ENCODE data around the gene TRPM5. TPM values are rescaled to one million over a fixed set of nuclear protein-coding genes. Genes with fewer than 3 reads are reported as not detected.

TRPM5 gene
- total RNA-seq, 2 donors from 2014 or later: 1.3 to 1.9 TPM

DNA sequence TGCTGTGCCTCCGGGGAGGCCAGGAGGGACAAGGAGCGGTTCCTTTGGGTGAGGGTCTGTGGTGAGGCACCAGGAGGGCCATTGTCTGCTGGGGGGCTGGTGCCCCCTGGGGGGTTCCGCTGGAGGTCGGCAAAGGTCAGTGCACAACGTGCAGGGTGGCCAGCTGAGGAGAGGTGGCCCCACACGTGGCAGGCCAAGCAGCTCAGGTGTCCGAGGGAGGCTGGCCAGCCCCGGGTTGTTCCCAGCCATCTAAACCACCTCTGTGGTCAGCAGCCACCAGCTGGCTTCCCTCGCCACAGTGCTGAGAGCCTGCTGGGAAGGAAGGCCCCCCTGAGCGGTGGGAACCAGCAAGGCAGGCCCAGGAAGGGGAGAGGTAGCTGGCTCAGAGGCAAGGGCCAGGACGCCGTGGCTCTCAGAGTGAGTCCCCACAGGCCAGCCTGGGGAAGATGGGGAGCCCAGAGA, 39.5 kb downstream of the TRPM5 start:
- no peak for DNase-seq
- Histone ChIP-seq H3K27me3 (no peaks in the 10 kb centered on the region), H3K4me3 (no peak overlapping the region), H3K9me3 (no peaks in the 10 kb centered on the region), H3K4me1 (peaks cover 8% of the 10 kb centered on the region), H3K36me3 (no peaks in the 10 kb centered on the region), H3K27ac (no peak overlapping the region), H3K9ac (ENCODE audit: low read depth in 2 of 2, low read length in 2 of 2) (no peak overlapping the region)
- intact Hi-C loops (cut with DNase I): no loop called here
- TF ChIP-seq, protein P1, sequence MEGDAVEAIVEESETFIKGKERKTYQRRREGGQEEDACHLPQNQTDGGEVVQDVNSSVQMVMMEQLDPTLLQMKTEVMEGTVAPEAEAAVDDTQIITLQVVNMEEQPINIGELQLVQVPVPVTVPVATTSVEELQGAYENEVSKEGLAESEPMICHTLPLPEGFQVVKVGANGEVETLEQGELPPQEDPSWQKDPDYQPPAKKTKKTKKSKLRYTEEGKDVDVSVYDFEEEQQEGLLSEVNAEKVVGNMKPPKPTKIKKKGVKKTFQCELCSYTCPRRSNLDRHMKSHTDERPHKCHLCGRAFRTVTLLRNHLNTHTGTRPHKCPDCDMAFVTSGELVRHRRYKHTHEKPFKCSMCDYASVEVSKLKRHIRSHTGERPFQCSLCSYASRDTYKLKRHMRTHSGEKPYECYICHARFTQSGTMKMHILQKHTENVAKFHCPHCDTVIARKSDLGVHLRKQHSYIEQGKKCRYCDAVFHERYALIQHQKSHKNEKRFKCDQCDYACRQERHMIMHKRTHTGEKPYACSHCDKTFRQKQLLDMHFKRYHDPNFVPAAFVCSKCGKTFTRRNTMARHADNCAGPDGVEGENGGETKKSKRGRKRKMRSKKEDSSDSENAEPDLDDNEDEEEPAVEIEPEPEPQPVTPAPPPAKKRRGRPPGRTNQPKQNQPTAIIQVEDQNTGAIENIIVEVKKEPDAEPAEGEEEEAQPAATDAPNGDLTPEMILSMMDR (IDR thresholded peaks at IDR 0.05): no peak

DNA sequence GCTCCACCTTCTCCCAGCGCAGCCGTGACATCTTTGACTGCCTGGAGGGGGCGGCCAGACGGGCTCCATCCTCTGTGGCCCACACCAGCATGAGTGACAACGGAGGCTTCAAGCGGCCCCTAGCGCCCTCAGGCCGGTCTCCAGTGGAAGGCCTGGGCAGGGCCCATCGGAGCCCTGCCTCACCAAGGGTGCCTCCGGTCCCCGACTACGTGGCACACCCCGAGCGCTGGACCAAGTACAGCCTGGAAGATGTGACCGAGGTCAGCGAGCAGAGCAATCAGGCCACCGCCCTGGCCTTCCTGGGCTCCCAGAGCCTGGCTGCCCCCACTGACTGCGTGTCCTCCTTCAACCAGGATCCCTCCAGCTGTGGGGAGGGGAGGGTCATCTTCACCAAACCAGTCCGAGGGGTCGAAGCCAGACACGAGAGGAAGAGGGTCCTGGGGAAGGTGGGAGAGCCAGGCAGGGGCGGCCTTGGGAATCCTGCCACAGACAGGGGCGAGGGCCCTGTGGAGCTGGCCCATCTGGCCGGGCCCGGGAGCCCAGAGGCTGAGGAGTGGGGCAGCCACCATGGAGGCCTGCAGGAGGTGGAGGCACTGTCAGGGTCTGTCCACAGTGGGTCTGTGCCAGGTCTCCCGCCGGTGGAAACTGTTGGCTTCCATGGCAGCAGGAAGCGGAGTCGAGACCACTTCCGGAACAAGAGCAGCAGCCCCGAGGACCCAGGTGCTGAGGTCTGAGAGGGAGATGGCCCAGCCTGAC, 41.2 kb downstream of the TRPM5 start:
- Histone ChIP-seq H3K36me3 (no peaks in the 10 kb centered on the region), H3K27ac (no peak overlapping the region), H3K9ac (ENCODE audit: low read depth in 2 of 2, low read length in 2 of 2) (no peak overlapping the region), H3K4me1 (peaks cover 16% of the 10 kb centered on the region), H3K9me3 (no peaks in the 10 kb centered on the region), H3K27me3 (no peaks in the 10 kb centered on the region), H3K4me3 (no peak overlapping the region)
- intact Hi-C loops (cut with DNase I): no loop called here
- DNase-seq: no peak
- TF ChIP-seq, protein P1 (IDR thresholded peaks at IDR 0.05): no peak

DNA sequence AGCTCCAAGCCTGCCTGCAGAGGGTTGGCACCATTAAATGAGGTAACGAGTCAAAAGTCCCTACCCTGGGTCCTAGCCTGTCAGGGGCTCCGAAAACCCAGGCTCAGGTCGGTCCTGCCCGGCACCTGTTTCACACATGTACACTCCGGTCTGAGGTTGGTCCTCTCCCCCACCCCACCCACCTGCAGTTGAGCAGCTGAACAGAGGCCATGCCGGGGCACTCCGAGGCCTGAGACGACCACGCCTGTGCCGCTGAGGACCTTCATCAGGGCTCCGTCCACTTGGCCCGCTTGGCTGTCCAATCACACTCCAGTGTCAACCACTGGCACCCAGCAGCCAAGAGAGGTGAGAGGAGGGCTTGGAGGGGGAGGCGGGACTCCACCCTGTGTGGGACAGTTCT, 42.2 kb downstream of the TRPM5 start:
- Histone ChIP-seq H3K9me3 (no peaks in the 10 kb centered on the region), H3K27ac (no peak overlapping the region), H3K27me3 (no peaks in the 10 kb centered on the region), H3K36me3 (no peaks in the 10 kb centered on the region), H3K4me1 (peaks cover 16% of the 10 kb centered on the region), H3K9ac (ENCODE audit: low read depth in 2 of 2, low read length in 2 of 2) (no peak overlapping the region), H3K4me3 (no peak overlapping the region)
- TF ChIP-seq, protein P1 (IDR thresholded peaks at IDR 0.05): no peak
- no peak for DNase-seq
- intact Hi-C loops (cut with DNase I): no loop called here

DNA sequence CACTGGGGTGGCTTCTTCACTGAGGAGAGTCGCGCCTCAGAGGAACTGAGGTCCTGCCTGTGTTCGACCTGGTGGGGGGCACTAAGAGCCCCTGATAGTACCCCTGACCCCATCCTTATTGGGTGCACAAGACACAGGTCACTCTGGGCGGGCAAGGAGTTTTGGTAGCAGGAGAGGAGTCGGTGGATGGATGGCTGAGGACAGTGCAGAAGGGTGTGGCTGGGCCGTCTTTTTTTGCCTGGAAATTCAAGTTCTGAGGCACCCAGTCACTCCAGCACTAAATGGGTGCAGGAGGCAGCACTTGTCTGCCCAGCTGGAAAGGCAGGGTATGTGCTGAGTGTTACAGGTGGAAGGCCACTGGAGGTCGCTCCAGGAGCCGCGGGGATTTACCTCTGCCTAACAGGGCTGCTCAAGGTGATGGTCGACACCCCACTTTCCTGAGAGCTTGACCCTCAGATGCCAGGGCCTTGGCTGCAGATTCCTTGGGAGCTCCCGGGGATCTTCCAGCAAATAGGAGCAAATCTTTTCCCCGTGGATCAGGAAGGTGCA, 42.8 kb downstream of the TRPM5 start:
- TF ChIP-seq, protein P1 (IDR thresholded peaks at IDR 0.05): no peak
- H3K4me3 ChIP-seq: peak overlapping the region; percentile 89
- no peak for DNase-seq
- H3K9me3 ChIP-seq: no peaks in the 10 kb centered on the region
- H3K9ac ChIP-seq (ENCODE audit: low read depth in 2 of 2, low read length in 2 of 2): peak overlapping the region; percentile 88 to 98
- H3K36me3 ChIP-seq: no peaks in the 10 kb centered on the region
- no peaks in the 10 kb centered on the region for H3K27me3 ChIP-seq
- intact Hi-C loops (cut with DNase I): no loop called here
- H3K27ac ChIP-seq: no peak overlapping the region
- peaks cover 16% of the 10 kb centered on the region for H3K4me1 ChIP-seq

DNA sequence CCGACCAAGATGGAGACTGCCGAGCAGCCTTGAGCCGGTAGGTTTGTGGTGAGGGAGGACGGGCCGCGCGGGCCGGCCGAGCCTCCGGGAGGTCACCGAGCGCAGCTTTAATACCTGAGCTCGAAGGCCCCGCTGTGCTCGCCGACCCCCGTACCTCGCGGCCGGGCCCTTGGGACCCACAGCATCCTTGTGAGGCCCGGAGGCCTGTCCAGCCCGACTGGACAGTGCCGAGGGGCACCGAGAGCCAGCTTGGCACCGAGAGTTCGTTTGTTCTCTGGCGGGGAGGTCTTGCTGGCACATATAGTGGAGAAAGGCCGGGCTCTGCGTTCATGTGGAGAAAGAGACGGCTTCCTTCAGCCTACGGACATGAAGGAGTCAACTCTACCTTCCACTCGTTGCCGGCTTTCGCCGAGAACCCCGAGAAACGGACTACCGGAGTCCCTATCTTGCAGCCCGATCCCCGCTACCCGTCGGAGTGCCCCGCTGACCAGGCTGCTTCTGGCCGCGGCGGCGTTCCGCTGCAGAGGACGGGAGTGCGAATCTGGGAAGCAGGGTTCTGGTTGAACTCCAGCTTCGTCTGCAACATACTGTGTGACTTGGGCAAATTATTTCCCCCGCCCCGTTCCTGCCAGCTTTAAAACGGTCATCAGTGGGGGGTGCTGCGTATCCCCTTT, 43.4 kb downstream of the TRPM5 start:
- no peak for DNase-seq
- Histone ChIP-seq H3K9ac (ENCODE audit: low read depth in 2 of 2, low read length in 2 of 2) (peak overlapping the region; percentile 88 to 98), H3K36me3 (no peaks in the 10 kb centered on the region), H3K27ac (peak overlapping the region; percentile 70), H3K27me3 (no peaks in the 10 kb centered on the region), H3K4me3 (peak overlapping the region; percentile 89), H3K4me1 (peaks cover 16% of the 10 kb centered on the region), H3K9me3 (no peaks in the 10 kb centered on the region)
- TF ChIP-seq, protein P1 (IDR thresholded peaks at IDR 0.05): no peak
- intact Hi-C loops (cut with DNase I): no loop called here

All from colonic mucosa (tissue), 4 donors.